Activated naive CD4-positive, alpha-beta T cell treated with anti-CD3 and anti-CD28 coated beads, Interleukin-2, amount 10 ng/mL, durations not matched to agents 5 hours and 36 hours (primary cell): ENCODE results near the gene PKIB. TPM values are rescaled to one million over a fixed set of nuclear protein-coding genes. Genes with fewer than 3 reads are reported as not detected.

Experiments used
- total RNA-seq, 2 experiments: library from RNA; stranded (reverse); gene quantifications; one replicate each; pipeline ENCODE4 v1.2.3, GENCODE V29; 2021

The PKIB gene
- total RNA-seq = under 1 TPM; 0.19 to 0.28 TPM

DNA sequence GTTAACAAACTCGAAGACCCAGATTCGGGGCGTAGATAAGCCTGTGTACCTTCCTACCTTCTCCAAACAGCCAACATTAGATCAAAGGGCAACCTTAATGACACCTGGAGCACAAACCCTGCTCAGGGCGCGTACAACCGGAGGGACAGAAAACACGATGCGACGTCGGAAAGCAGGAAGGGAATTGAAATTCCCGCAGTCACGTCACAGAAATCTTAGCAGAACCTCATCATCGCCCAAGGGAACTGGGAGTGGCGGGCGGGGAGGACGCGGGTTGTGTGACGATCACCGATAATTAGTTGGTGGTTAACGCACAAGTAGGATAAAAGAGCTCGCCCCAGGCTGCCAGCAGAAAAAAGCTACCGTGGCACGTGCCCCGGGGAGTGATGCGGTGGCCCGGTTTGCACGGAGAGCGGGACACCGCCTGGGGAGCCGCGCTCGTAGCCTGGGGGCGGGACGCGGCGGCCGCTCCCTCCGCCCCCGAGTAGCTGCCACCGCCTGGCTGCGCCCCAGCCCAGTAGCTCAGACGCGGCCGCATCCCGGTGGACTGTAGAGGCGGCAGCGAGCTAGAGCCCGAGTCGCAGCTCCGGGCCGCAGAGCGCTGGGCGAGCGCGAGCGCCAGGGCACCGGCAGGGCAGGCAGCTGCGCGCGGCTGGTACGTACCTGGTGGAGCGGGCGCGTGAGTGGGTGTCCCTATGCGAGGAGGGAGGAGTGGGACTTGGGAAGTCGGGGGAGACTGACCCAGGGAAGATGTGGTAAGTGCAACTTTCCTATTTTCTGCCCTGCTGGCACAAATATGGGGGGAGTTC, at the start of gene PKIB:
PKIB (plus strand) TSS at position 525 of the 809 bp plus-strand sequence. CDS start 107,390 bp downstream, outside the sequence.

Other genes starting within 250 kb of the PKIB start
- 10 to 100 TPM; 13.2 to 13.8 TPM for gene HSF2, start 210.8 kb upstream of the PKIB start, total RNA-seq
- 10 to 100 TPM; 68.5 to 71.4 TPM for gene SERINC1, start 138.6 kb upstream of the PKIB start, total RNA-seq
- not detected for gene FABP7, start 169.3 kb downstream of the PKIB start, total RNA-seq
- gene SMPDL3A, start 178.9 kb downstream of the PKIB start, total RNA-seq = under 1 TPM in 1 of 2 experiments, not detected in 1; 0.17 TPM